H9 (cell line): ENCODE data around the gene HIRA. TPM values are rescaled to one million over a fixed set of nuclear protein-coding genes. Genes with fewer than 3 reads are reported as not detected.

Source experiments
- DNase-seq: peaks from one replicate; pipeline ENCODE4 v3.0.0-alpha.2; 2017
- H2AFZ ChIP-seq: one replicate; pipeline ENCODE4 v1.6.1; 2013; ENCODE audit warnings: mild to moderate bottlenecking, low read length, control low read depth, moderate library complexity
- H2AK5ac ChIP-seq: 2 replicates; pipeline ENCODE4 v1.6.1; 2013; ENCODE audit warnings: low read length, control low read depth, mixed read lengths; ENCODE audit not compliant: insufficient read length
- H2BK120ac ChIP-seq: one replicate; pipeline ENCODE4 v1.6.1; 2013; ENCODE audit warnings: low read depth, mild to moderate bottlenecking, low read length, control low read depth, inconsistent platforms; ENCODE audit not compliant: poor library complexity, severe bottlenecking
- H2BK12ac ChIP-seq: 2 replicates; pipeline ENCODE4 v1.6.1; 2013; ENCODE audit warnings: low read length, control low read depth, mixed read lengths, low read depth; ENCODE audit not compliant: insufficient read length
- H2BK15ac ChIP-seq: 2 replicates; pipeline ENCODE4 v1.6.1; 2013; ENCODE audit warnings: low read depth, low read length, control low read depth
- H2BK20ac ChIP-seq: one replicate; pipeline ENCODE4 v1.6.1; 2013; ENCODE audit warnings: low read depth, mild to moderate bottlenecking, low read length, control low read depth, inconsistent platforms; ENCODE audit not compliant: poor library complexity, severe bottlenecking
- H2BK5ac ChIP-seq: 2 replicates; pipeline ENCODE4 v1.6.1; 2013; ENCODE audit warnings: low read length, control low read depth, mixed read lengths; ENCODE audit not compliant: insufficient read length
- H3K14ac ChIP-seq: 2 replicates; pipeline ENCODE4 v1.6.1; 2013; ENCODE audit warnings: low read length, control low read depth; ENCODE audit not compliant: insufficient read depth
- H3K18ac ChIP-seq: 2 replicates; pipeline ENCODE4 v1.6.1; 2013; ENCODE audit warnings: low read depth, mild to moderate bottlenecking, mixed read lengths, low read length, control low read depth; ENCODE audit not compliant: insufficient read length
- H3K23ac ChIP-seq: 2 replicates; pipeline ENCODE4 v1.6.1; 2013; ENCODE audit warnings: low read length, control low read depth, mixed read lengths, low read depth; ENCODE audit not compliant: insufficient read length
- H3K23me2 ChIP-seq: 2 replicates; pipeline ENCODE4 v1.6.1; 2013; ENCODE audit warnings: low read depth, mild to moderate bottlenecking, mixed read lengths, low read length, control low read depth; ENCODE audit not compliant: insufficient read length, poor library complexity, severe bottlenecking
- H3K27ac ChIP-seq: 2 replicates; pipeline ENCODE4 v1.5.1; 2013; ENCODE audit warnings: low read length, control low read depth, mixed read lengths, low read depth; ENCODE audit not compliant: insufficient read length
- H3K27me3 ChIP-seq: 2 replicates; pipeline ENCODE4 v1.6.1; 2013; ENCODE audit warnings: low read length, control low read depth, inconsistent platforms; ENCODE audit not compliant: insufficient read depth
- H3K4ac ChIP-seq: 2 replicates; pipeline ENCODE4 v1.6.1; 2013; ENCODE audit warnings: low read depth, mild to moderate bottlenecking, control low read depth, inconsistent platforms, low read length, moderate library complexity
- H3K4me1 ChIP-seq: 2 replicates; pipeline ENCODE4 v1.6.1; 2013; ENCODE audit warnings: low read length, control low read depth, inconsistent platforms; ENCODE audit not compliant: insufficient read depth
- H3K4me2 ChIP-seq: 2 replicates; pipeline ENCODE4 v1.6.1; 2013; ENCODE audit warnings: low read length, control low read depth, mixed read lengths; ENCODE audit not compliant: insufficient read length, insufficient read depth
- H3K56ac ChIP-seq: 2 replicates; pipeline ENCODE4 v1.6.1; 2013; ENCODE audit warnings: low read depth, mild to moderate bottlenecking, mixed read lengths, low read length, control low read depth; ENCODE audit not compliant: insufficient read length
- H3K79me1 ChIP-seq: 2 replicates; pipeline ENCODE4 v1.6.1; 2013; ENCODE audit warnings: low read depth, mild to moderate bottlenecking, moderate library complexity, low read length, control low read depth, inconsistent platforms; ENCODE audit not compliant: insufficient read depth, poor library complexity, severe bottlenecking
- H3K79me2 ChIP-seq: 2 replicates; pipeline ENCODE4 v1.6.1; 2013; ENCODE audit warnings: low read length, control low read depth, inconsistent platforms; ENCODE audit not compliant: insufficient read depth
- H3K9ac ChIP-seq: 2 replicates; pipeline ENCODE4 v1.6.1; 2013; ENCODE audit warnings: low read length, control low read depth, mixed read lengths; ENCODE audit not compliant: insufficient read length; ENCODE audit errors: extremely low read depth
- H3K9me3 ChIP-seq: one replicate; pipeline ENCODE4 v1.6.1; 2013; ENCODE audit warnings: low read depth, low read length, inconsistent platforms; ENCODE audit not compliant: control insufficient read depth
- H3T11ph ChIP-seq: one replicate; pipeline ENCODE4 v1.6.1; 2013; ENCODE audit warnings: mild to moderate bottlenecking, low read length, control low read depth, inconsistent platforms
- H4K20me1 ChIP-seq: one replicate; pipeline ENCODE4 v1.6.1; 2013; ENCODE audit not compliant: control insufficient read depth, insufficient read length, insufficient read depth
- H4K5ac ChIP-seq: 2 replicates; pipeline ENCODE4 v1.6.1; 2013; ENCODE audit warnings: low read depth, mild to moderate bottlenecking, mixed read lengths, low read length, control low read depth; ENCODE audit not compliant: insufficient read length
- H4K8ac ChIP-seq: replicated peaks from 2 replicates; pipeline ENCODE4 v1.6.1; 2013; ENCODE audit warnings: low read length, control low read depth, mixed read lengths, low read depth; ENCODE audit not compliant: insufficient read length
- H4K91ac ChIP-seq: 2 replicates; pipeline ENCODE4 v1.6.1; 2013; ENCODE audit warnings: low read depth, mild to moderate bottlenecking, moderate library complexity, mixed read lengths, low read length, control low read depth; ENCODE audit not compliant: insufficient read length
- H3K27ac Mint-ChIP-seq, 3 experiments: 2 replicates in 2 of 3; 3 replicates in 1 of 3; pipeline ENCODE4 v1.8.0; 2020 to 2021; ENCODE audit warnings: mixed read lengths in 3 of 3, mild to moderate bottlenecking in 1 of 3, moderate library complexity in 1 of 3
- H3K27me3 Mint-ChIP-seq: 2 replicates; pipeline ENCODE4 v1.8.0; 2021; ENCODE audit warnings: low read depth, mild to moderate bottlenecking, moderate library complexity, mixed read lengths
- H3K36me3 Mint-ChIP-seq, 3 experiments: 2 replicates in 2 of 3; 3 replicates in 1 of 3; pipeline ENCODE4 v1.8.0; 2020 to 2021; ENCODE audit warnings: low read depth in 3 of 3, mixed read lengths in 3 of 3; ENCODE audit not compliant: insufficient read depth in 1 of 3
- H3K4me1 Mint-ChIP-seq, 2 experiments: 2 replicates each; pipeline ENCODE4 v1.8.0; 2020; ENCODE audit warnings: mixed read lengths in 2 of 2
- H3K4me3 Mint-ChIP-seq, 2 experiments: 2 replicates in 1 of 2; 3 replicates in 1 of 2; pipeline ENCODE4 v1.8.0; 2020 to 2021; ENCODE audit warnings: mild to moderate bottlenecking in 2 of 2, mixed read lengths in 2 of 2, moderate library complexity in 1 of 2
- H3K9me3 Mint-ChIP-seq, 2 experiments: 2 replicates in 1 of 2; 3 replicates in 1 of 2; pipeline ENCODE4 v1.8.0; 2020; ENCODE audit warnings: mild to moderate bottlenecking in 2 of 2, mixed read lengths in 2 of 2, moderate library complexity in 1 of 2
- CTCF ChIP-seq: fragments of 200-600 bp; sonication (generic); conservative IDR thresholded peaks from 3 replicates; pipeline ENCODE4 v1.8.0; 2021; ENCODE audit warnings: antibody characterized with exemption, mild to moderate bottlenecking
- WGBS: extraction: QIAGEN DNeasy Blood & Tissue Kit; methylation state at CpG from one replicate; pipeline ENCODE4 v1.1.7; 2013; ENCODE audit warnings: missing lambda C conversion rate, low lambda C conversion rate, mixed read lengths; ENCODE audit not compliant: insufficient read length; ENCODE audit errors: extremely low coverage; 5-methylcytosine and 5-hydroxymethylcytosine counted together
- total RNA-seq: library from RNA; stranded (reverse); gene quantifications from 2 replicates; pipeline ENCODE4 v1.2.1, GENCODE V29; 2021

The HIRA gene
- total RNA-seq, 1 experiment from 2014 or later, result 51.9 TPM

- Histone ChIP-seq H4K5ac (no peak overlapping the region), H3K14ac (no peak overlapping the region), H3K79me2 (no peaks in the 10 kb centered on the region), H3K4me2 (no peak overlapping the region), H2AK5ac (no peak overlapping the region), H2BK20ac (no peak overlapping the region), H3K4ac (no peak overlapping the region), H3K23ac (no peak overlapping the region), H3K9me3 (no peaks in the 10 kb centered on the region), H2BK120ac (no peak overlapping the region), H4K20me1 (no peaks in the 10 kb centered on the region), H3T11ph (no peak overlapping the region), H2BK5ac (no peak overlapping the region), H3K4me1 (no peaks in the 10 kb centered on the region), H4K8ac (no peak overlapping the region), H2BK12ac (no peak overlapping the region), H3K18ac (no peak overlapping the region), H4K91ac (no peak overlapping the region), H3K27me3 (no peaks in the 10 kb centered on the region), H3K56ac (no peak overlapping the region), H3K9ac (no peak overlapping the region), H3K27ac (no peak overlapping the region), H2AFZ (no peak overlapping the region), H3K23me2 (no peaks in the 10 kb centered on the region), H2BK15ac (no peak overlapping the region), H3K79me1 (no peaks in the 10 kb centered on the region)
- Mint-ChIP-seq H3K27me3 (no peaks in the 10 kb centered on the region), H3K4me3 (no peak overlapping the region), H3K36me3 (peaks cover 28 to 74% (median 58%) of the 10 kb centered on the region in 3 experiments; a peak in 6 of 7 replicates), H3K9me3 (no peaks in the 10 kb centered on the region), H3K27ac (no peak overlapping the region), H3K4me1 (no peaks in the 10 kb centered on the region)
- no peak for DNase-seq
- WGBS, result no CpG with 5 or more reads among the region's 14 CpGs
- no peak for TF ChIP-seq CTCF
Observed at GRCh38 chr22:19357270-19358105, 74.0 kb downstream of the HIRA start.
